H1 (cell line): ENCODE measurements around the gene CYP11A1. TPM values are rescaled to one million over a fixed set of nuclear protein-coding genes. Genes with fewer than 3 reads are reported as not detected.

Experiments used
- BACH1 ChIP-seq: IDR thresholded peaks from 2 replicates; pipeline ENCODE4 v1.6.1; 2012; ENCODE audit warnings: low read length, improper control_type of control experiment
- CHD2 ChIP-seq: IDR thresholded peaks from 2 replicates; pipeline ENCODE4 v1.6.1; 2012; ENCODE audit warnings: low read length, improper control_type of control experiment
- GABPA ChIP-seq: IDR thresholded peaks from 2 replicates; pipeline ENCODE4 v1.6.1; 2011; ENCODE audit warnings: mild to moderate bottlenecking, low read length, moderate library complexity, borderline replicate concordance; ENCODE audit not compliant: insufficient read depth
- NANOG ChIP-seq: IDR thresholded peaks from 2 replicates; pipeline ENCODE4 v1.6.1; 2011; ENCODE audit warnings: low read length, low read depth, mild to moderate bottlenecking, inconsistent platforms; ENCODE audit not compliant: insufficient read depth, poor library complexity, severe bottlenecking
- POU5F1 ChIP-seq: IDR thresholded peaks from 2 replicates; pipeline ENCODE4 v1.6.1; 2011; ENCODE audit warnings: low read depth, mild to moderate bottlenecking, low read length, moderate library complexity
- SIRT6 ChIP-seq: IDR thresholded peaks from one replicate; pipeline ENCODE4 v1.7.1; 2012; ENCODE audit warnings: low read length, inconsistent platforms
- SP4 ChIP-seq: IDR thresholded peaks from 2 replicates; pipeline ENCODE4 v1.6.1; 2012; ENCODE audit warnings: low read length, inconsistent platforms
- USF2 ChIP-seq: IDR thresholded peaks from 2 replicates; pipeline ENCODE4 v1.6.1; 2011; ENCODE audit warnings: low read length, improper control_type of control experiment
- polyA plus RNA-seq, 7 experiments: library from polyadenylated mRNA; depleted of rRNA in 3 of 7; stranded (reverse) in 5 of 7; unstranded in 2 of 7; fragments of >200 nt in 5 of 7; fragments of 200-250 nt in 2 of 7; gene quantifications; 1 replicate in 5 of 7; 2 replicates in 1 of 7; 4 replicates in 1 of 7; pipeline versions ENCODE4 v1.2.1 to v1.2.3, GENCODE V29; 2011 to 2013; ENCODE audit warnings: missing spikeins in 2 of 7, mixed read lengths in 2 of 7
- total RNA-seq: library from RNA; stranded (reverse); fragmentation: NEBNext Ultra II Directional; extraction: Animal tissue kit (Norgen Biotek cat#: 25700); gene quantifications from 2 replicates; pipeline ENCODE4 v1.2.1, GENCODE V29; 2021

Gene CYP11A1
- total and polyA plus RNA-seq, 2 of the 8 experiments (the other 6 are each of a cell fraction or from before 2014, with no cell fraction given), result 1.9 to 7.2 TPM

GRCh38 chr15:74295800-74296199 lies 71.6 kb downstream of the CYP11A1 start (continued):
- TF ChIP-seq NANOG, result no peak
- TF ChIP-seq SIRT6, result no peak
- no peak for TF ChIP-seq GABPA
- no peak for TF ChIP-seq BACH1
- no peak for TF ChIP-seq CHD2
- no peak for TF ChIP-seq USF2
- no peak for TF ChIP-seq POU5F1
- no peak for TF ChIP-seq SP4
